Uterus (tissue), 2 donors: ENCODE measurements around the gene SOX30.

Experiments
- POLR2A ChIP-seq, 2 donors: fragments of 450-650 bp; IDR thresholded peaks; one replicate each; pipeline ENCODE4 v1.6.1; 2016; ENCODE audit warnings: antibody characterized with exemption in 2 of 2, mild to moderate bottlenecking in 1 of 2, moderate library complexity in 1 of 2
- TF ChIP-seq, protein P1 (sequence below), 4 experiments: fragments of 200-600 bp in 2 of 4; fragments of 450-650 bp in 2 of 4; sonication (generic) in 2 of 4; IDR thresholded peaks; one replicate each; pipeline ENCODE4 v1.5.1; 2016 to 2019; ENCODE audit warnings: antibody characterized with exemption in 4 of 4, mild to moderate bottlenecking in 2 of 4, moderate library complexity in 1 of 4

DNA sequence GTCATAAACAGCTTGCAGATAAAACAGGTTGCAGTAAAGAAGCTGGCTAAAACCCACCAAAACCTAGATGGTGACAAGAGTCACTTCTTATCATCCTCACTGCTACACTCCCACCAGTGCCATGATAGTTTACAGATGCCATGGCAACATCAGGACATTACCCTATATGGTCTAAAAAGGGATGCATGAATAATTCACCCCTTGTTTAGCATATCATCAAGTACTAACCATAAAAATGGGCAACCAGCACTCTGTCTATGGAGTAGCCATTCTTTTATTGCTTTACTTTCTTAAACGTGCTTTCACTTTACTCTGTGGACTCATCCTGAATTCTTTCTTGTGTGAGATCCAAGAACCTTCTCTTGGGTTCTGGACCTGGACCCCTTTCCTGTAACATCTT lies 6.7 kb upstream of the SOX30 start:
- TF ChIP-seq POLR2A (IDR thresholded peaks at IDR 0.05), result no peak
- TF ChIP-seq, protein P1, sequence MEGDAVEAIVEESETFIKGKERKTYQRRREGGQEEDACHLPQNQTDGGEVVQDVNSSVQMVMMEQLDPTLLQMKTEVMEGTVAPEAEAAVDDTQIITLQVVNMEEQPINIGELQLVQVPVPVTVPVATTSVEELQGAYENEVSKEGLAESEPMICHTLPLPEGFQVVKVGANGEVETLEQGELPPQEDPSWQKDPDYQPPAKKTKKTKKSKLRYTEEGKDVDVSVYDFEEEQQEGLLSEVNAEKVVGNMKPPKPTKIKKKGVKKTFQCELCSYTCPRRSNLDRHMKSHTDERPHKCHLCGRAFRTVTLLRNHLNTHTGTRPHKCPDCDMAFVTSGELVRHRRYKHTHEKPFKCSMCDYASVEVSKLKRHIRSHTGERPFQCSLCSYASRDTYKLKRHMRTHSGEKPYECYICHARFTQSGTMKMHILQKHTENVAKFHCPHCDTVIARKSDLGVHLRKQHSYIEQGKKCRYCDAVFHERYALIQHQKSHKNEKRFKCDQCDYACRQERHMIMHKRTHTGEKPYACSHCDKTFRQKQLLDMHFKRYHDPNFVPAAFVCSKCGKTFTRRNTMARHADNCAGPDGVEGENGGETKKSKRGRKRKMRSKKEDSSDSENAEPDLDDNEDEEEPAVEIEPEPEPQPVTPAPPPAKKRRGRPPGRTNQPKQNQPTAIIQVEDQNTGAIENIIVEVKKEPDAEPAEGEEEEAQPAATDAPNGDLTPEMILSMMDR (IDR thresholded peaks at IDR 0.05), result no peak
